GM23338 (cell line): ENCODE results near the gene SERPINI1. TPM values are rescaled to one million over a fixed set of nuclear protein-coding genes. Genes with fewer than 3 reads are reported as not detected.

Experiments used
- ATAC-seq: fragments of 200-7000 bp; cut with Tn5 transposase; 3 replicates; pipeline ENCODE4 v1.9.1; 2020
- DNase-seq: peaks from one replicate; pipeline ENCODE4 v3.0.0-alpha.2; 2015; ENCODE audit warnings: low spot score
- H2AFZ ChIP-seq: fragments of 200-600 bp; sonication (generic); 2 replicates; pipeline ENCODE4 v1.8.0; 2016; ENCODE audit warnings: antibody characterized with exemption, mild to moderate bottlenecking, moderate library complexity
- H3F3A ChIP-seq: fragments of 200-600 bp; sonication (generic); replicated peaks from 2 replicates; pipeline ENCODE4 v1.8.0; 2017; ENCODE audit warnings: antibody characterized with exemption, mixed run types, low read depth
- H3K27ac ChIP-seq: fragments of 200-600 bp; sonication (generic); 2 replicates; pipeline ENCODE4 v1.6.1; 2016; ENCODE audit warnings: low read depth
- H3K27me3 ChIP-seq: fragments of 200-600 bp; sonication (generic); 2 replicates; pipeline ENCODE4 v1.8.0; 2016; ENCODE audit warnings: mild to moderate bottlenecking, mixed run types, moderate library complexity; ENCODE audit not compliant: insufficient read depth
- H3K36me3 ChIP-seq: fragments of 200-600 bp; sonication (generic); 2 replicates; pipeline ENCODE4 v1.8.0; 2016; ENCODE audit warnings: mild to moderate bottlenecking; ENCODE audit not compliant: insufficient read depth
- H3K4me1 ChIP-seq: fragments of 200-600 bp; sonication (generic); 2 replicates; pipeline ENCODE4 v1.8.0; 2016; ENCODE audit warnings: mild to moderate bottlenecking, moderate library complexity; ENCODE audit not compliant: insufficient read depth
- H3K4me2 ChIP-seq: fragments of 200-600 bp; sonication (generic); 2 replicates; pipeline ENCODE4 v1.7.1; 2017; ENCODE audit warnings: mixed run types
- H3K4me3 ChIP-seq: fragments of 200-600 bp; sonication (generic); 2 replicates; pipeline ENCODE4 v1.6.1; 2016; ENCODE audit warnings: mixed run types
- H3K79me2 ChIP-seq: fragments of 200-600 bp; sonication (generic); replicated peaks from 2 replicates; pipeline ENCODE4 v1.8.0; 2017; ENCODE audit warnings: mild to moderate bottlenecking; ENCODE audit not compliant: insufficient read depth
- H3K9me2 ChIP-seq: fragments of 200-600 bp; sonication (generic); 2 replicates; pipeline ENCODE4 v1.8.0; 2017; ENCODE audit not compliant: insufficient read depth
- H4K20me1 ChIP-seq: fragments of 200-600 bp; sonication (generic); replicated peaks from 2 replicates; pipeline ENCODE4 v1.8.0; 2017; ENCODE audit warnings: mild to moderate bottlenecking; ENCODE audit not compliant: insufficient read depth
- H3K27ac Mint-ChIP-seq: 2 replicates; pipeline ENCODE4 v1.8.0; 2020; ENCODE audit warnings: inconsistent platforms, mild to moderate bottlenecking, moderate library complexity, mixed read lengths
- H3K27me3 Mint-ChIP-seq: 3 replicates; pipeline ENCODE4 v1.8.0; 2022; ENCODE audit warnings: low read depth, mild to moderate bottlenecking, moderate library complexity, mixed read lengths, inconsistent platforms; ENCODE audit not compliant: insufficient read depth, poor library complexity
- H3K36me3 Mint-ChIP-seq: 3 replicates; pipeline ENCODE4 v1.8.0; 2021; ENCODE audit warnings: low read depth, mild to moderate bottlenecking, inconsistent platforms, moderate library complexity, mixed read lengths
- H3K4me1 Mint-ChIP-seq: 3 replicates; pipeline ENCODE4 v1.8.0; 2020; ENCODE audit warnings: mild to moderate bottlenecking, inconsistent platforms, mixed read lengths
- H3K4me3 Mint-ChIP-seq: 3 replicates; pipeline ENCODE4 v1.8.0; 2021; ENCODE audit warnings: moderate library complexity, mild to moderate bottlenecking, inconsistent platforms, mixed read lengths
- H3K9me3 Mint-ChIP-seq: 3 replicates; pipeline ENCODE4 v1.8.0; 2020; ENCODE audit warnings: moderate library complexity, mild to moderate bottlenecking, inconsistent platforms, mixed read lengths
- CREB1 ChIP-seq: fragments of 250-450 bp; sonication (Bioruptor Pico); IDR thresholded peaks from 2 replicates; pipeline ENCODE4 v1.5.0; 2020; ENCODE audit warnings: low read depth, mild to moderate bottlenecking, moderate library complexity
- ZNF114 ChIP-seq: fragments of 250-450 bp; sonication (Bioruptor Pico); IDR thresholded peaks from 2 replicates; pipeline ENCODE4 v1.5.0; 2020; ENCODE audit warnings: mild to moderate bottlenecking, moderate library complexity
- polyA plus RNA-seq: library from polyadenylated mRNA; unstranded; fragments of >200 nt; fragmentation: Nextera tagmentation; extraction: Ambion mirVana; gene quantifications from 2 replicates; pipeline ENCODE4 v1.2.1, GENCODE V29; 2016
- total RNA-seq: library from RNA; depleted of rRNA; stranded (reverse); fragments of >200 nt; shearing (Covaris generic); gene quantifications from 2 replicates; pipeline ENCODE4 v1.2.3, GENCODE V29; 2014
- TF ChIP-seq, protein P1 (sequence below): fragments of 250-450 bp; sonication (Bioruptor Pico); IDR thresholded peaks from 2 replicates; pipeline ENCODE4 v1.5.0; 2020; ENCODE audit warnings: mild to moderate bottlenecking, moderate library complexity
- TF ChIP-seq, protein P2 (sequence below): IDR thresholded peaks from one replicate; pipeline ENCODE4 v1.6.1; 2018; ENCODE audit warnings: antibody characterized with exemption; ENCODE audit not compliant: unreplicated experiment
- TF ChIP-seq, protein P3 (sequence below): IDR thresholded peaks from 2 replicates; pipeline ENCODE4 v1.6.1; 2016; ENCODE audit warnings: antibody characterized with exemption
- TF ChIP-seq, protein P4 (sequence below), 2 experiments: fragments of 200-600 bp in 1 of 2; sonication (generic) in 1 of 2; conservative IDR thresholded peaks; 2 replicates each; pipeline versions ENCODE4 v1.5.1 to v1.6.1; 2016 to 2017; ENCODE audit warnings: antibody characterized with exemption in 2 of 2, low read depth in 2 of 2, mild to moderate bottlenecking in 2 of 2, moderate library complexity in 1 of 2

Gene SERPINI1
- total and polyA plus RNA-seq, 2 experiments from 2014 or later = 9.2 to 26.6 TPM

DNA sequence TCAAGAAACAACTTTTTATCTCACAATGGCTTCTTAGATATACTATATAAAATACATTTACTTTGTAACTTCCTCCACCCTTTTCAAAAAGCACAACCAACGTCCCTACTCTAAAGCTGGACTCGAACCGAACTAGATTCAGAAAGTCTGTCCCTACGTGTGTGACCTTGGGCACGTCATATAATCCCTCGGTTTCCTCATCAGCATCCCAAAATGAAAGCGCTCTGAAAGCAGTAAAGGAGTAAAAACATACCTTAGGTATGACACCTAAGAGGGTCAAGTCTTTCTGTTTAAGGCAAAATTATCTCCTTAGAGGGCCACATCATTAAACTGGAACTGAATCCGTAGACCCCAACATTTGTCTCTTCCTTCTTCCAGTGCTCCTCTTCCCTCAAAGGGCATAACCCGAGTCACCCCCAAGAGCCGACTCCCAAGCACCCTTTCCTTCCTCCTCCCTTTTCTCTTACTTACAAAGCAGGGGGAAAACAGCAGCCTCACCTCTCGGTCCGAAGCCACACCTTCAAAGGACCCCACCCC is 1.5 kb upstream of the SERPINI1 start:
- Mint-ChIP-seq H3K36me3 (no peaks in the 10 kb centered on the region), H3K4me1 (peaks cover 31% of the 10 kb centered on the region), H3K4me3 (no peak overlapping the region), H3K27ac (no peak overlapping the region), H3K27me3 (no peaks in the 10 kb centered on the region), H3K9me3 (no peaks in the 10 kb centered on the region)
- H3K27ac ChIP-seq = peak overlapping the region; percentile 92
- peaks cover 80% of the 10 kb centered on the region for H3K79me2 ChIP-seq
- no peaks in the 10 kb centered on the region for H3K9me2 ChIP-seq
- H2AFZ ChIP-seq = no peak overlapping the region
- TF ChIP-seq, protein P1, sequence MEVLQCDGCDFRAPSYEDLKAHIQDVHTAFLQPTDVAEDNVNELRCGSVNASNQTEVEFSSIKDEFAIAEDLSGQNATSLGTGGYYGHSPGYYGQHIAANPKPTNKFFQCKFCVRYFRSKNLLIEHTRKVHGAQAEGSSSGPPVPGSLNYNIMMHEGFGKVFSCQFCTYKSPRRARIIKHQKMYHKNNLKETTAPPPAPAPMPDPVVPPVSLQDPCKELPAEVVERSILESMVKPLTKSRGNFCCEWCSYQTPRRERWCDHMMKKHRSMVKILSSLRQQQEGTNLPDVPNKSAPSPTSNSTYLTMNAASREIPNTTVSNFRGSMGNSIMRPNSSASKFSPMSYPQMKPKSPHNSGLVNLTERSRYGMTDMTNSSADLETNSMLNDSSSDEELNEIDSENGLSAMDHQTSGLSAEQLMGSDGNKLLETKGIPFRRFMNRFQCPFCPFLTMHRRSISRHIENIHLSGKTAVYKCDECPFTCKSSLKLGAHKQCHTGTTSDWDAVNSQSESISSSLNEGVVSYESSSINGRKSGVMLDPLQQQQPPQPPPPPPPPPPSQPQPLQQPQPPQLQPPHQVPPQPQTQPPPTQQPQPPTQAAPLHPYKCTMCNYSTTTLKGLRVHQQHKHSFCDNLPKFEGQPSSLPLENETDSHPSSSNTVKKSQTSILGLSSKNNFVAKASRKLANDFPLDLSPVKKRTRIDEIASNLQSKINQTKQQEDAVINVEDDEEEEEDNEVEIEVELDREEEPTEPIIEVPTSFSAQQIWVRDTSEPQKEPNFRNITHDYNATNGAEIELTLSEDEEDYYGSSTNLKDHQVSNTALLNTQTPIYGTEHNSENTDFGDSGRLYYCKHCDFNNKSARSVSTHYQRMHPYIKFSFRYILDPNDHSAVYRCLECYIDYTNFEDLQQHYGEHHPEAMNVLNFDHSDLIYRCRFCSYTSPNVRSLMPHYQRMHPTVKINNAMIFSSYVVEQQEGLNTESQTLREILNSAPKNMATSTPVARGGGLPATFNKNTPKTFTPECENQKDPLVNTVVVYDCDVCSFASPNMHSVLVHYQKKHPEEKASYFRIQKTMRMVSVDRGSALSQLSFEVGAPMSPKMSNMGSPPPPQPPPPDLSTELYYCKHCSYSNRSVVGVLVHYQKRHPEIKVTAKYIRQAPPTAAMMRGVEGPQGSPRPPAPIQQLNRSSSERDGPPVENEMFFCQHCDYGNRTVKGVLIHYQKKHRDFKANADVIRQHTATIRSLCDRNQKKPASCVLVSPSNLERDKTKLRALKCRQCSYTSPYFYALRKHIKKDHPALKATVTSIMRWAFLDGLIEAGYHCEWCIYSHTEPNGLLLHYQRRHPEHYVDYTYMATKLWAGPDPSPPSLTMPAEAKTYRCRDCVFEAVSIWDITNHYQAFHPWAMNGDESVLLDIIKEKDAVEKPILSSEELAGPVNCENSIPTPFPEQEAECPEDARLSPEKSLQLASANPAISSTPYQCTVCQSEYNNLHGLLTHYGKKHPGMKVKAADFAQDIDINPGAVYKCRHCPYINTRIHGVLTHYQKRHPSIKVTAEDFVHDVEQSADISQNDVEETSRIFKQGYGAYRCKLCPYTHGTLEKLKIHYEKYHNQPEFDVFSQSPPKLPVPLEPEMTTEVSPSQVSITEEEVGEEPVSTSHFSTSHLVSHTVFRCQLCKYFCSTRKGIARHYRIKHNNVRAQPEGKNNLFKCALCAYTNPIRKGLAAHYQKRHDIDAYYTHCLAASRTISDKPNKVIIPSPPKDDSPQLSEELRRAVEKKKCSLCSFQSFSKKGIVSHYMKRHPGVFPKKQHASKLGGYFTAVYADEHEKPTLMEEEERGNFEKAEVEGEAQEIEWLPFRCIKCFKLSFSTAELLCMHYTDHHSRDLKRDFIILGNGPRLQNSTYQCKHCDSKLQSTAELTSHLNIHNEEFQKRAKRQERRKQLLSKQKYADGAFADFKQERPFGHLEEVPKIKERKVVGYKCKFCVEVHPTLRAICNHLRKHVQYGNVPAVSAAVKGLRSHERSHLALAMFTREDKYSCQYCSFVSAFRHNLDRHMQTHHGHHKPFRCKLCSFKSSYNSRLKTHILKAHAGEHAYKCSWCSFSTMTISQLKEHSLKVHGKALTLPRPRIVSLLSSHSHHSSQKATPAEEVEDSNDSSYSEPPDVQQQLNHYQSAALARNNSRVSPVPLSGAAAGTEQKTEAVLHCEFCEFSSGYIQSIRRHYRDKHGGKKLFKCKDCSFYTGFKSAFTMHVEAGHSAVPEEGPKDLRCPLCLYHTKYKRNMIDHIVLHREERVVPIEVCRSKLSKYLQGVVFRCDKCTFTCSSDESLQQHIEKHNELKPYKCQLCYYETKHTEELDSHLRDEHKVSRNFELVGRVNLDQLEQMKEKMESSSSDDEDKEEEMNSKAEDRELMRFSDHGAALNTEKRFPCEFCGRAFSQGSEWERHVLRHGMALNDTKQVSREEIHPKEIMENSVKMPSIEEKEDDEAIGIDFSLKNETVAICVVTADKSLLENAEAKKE (CRISPR knock-in tag) = no peak
- TF ChIP-seq CREB1 (CRISPR knock-in tag) = 0 out of 2 replicates have a peak, but pooled peaks have one; percentile 33
- no peaks in the 10 kb centered on the region for H3K36me3 ChIP-seq
- ATAC-seq (no peak), DNase-seq (no peak)
- no peaks in the 10 kb centered on the region; the same call in 1 of the 2 replicates for H3F3A ChIP-seq
- H3K4me2 ChIP-seq = peak overlapping the region; percentile 82
- peaks cover 21% of the 10 kb centered on the region for H4K20me1 ChIP-seq
- H3K4me3 ChIP-seq = peak overlapping the region; percentile 73
- no peaks in the 10 kb centered on the region for H3K27me3 ChIP-seq
- H3K4me1 ChIP-seq = peaks cover 38% of the 10 kb centered on the region

DNA sequence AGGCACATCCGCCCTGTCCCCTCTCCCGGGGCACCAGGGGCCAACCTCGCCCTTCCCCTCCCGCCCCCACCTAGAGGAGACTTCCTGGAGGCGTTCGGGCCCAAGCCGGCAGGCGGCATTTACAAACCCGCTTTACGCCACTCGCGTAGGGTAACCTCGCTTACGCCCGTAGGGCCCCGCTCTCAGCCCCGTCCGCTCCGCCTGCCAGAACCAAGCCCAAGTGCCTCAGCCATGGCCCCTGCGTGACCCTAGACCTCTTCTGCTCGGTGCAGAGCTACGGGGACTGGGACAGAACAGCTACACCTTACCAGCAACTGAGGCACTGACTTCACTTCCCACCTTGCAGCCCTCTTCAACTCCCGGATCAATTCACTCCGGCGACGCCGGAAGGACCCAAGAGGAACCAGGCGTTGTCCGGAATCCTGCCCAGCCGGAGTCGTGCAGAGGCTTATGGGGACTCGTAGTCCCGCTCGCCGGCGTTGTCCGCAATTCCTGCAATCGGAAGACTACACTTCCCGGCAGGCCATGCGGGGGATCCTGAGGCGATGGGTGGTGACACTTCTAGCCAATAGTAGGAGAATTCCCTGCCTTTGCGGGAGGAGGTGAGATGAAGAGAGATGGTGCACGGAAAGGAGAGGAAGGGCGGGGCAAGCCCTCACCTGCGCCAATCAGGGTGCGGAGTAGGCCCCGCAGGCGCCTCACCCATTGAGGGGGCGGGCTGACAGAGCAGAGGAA is 856 bp upstream of the SERPINI1 start, which contains the start of gene PDCD10:
PDCD10 (minus strand) TSS at position 395 of the 735 bp plus-strand sequence. CDS start 14,735 bp downstream, outside the sequence.
- ATAC-seq = peak; percentile 86
- Histone ChIP-seq H3K36me3 (no peaks in the 10 kb centered on the region), H3K4me1 (peaks cover 33% of the 10 kb centered on the region), H3K27me3 (no peaks in the 10 kb centered on the region), H3K9me2 (no peaks in the 10 kb centered on the region), H3K79me2 (peaks cover 80% of the 10 kb centered on the region), H3K4me3 (peak within 1 kb of the TSS; percentile 82), H2AFZ (peak within 1 kb of the TSS; percentile 92), H3K27ac (peak within 1 kb of the TSS; percentile 92), H4K20me1 (peaks cover 16% of the 10 kb centered on the region), H3F3A (no peaks in the 10 kb centered on the region; the same call in 1 of the 2 replicates), H3K4me2 (peak within 1 kb of the TSS; percentile 90)
- H3K4me1 Mint-ChIP-seq = peaks cover 29% of the 10 kb centered on the region
- H3K27me3 Mint-ChIP-seq = no peaks in the 10 kb centered on the region
- H3K9me3 Mint-ChIP-seq = no peaks in the 10 kb centered on the region
- no peak within 1 kb of the TSS for H3K4me3 Mint-ChIP-seq
- H3K27ac Mint-ChIP-seq = no peak within 1 kb of the TSS
- H3K36me3 Mint-ChIP-seq = no peaks in the 10 kb centered on the region
- DNase-seq = peak; percentile 100
- TF ChIP-seq, protein P2, sequence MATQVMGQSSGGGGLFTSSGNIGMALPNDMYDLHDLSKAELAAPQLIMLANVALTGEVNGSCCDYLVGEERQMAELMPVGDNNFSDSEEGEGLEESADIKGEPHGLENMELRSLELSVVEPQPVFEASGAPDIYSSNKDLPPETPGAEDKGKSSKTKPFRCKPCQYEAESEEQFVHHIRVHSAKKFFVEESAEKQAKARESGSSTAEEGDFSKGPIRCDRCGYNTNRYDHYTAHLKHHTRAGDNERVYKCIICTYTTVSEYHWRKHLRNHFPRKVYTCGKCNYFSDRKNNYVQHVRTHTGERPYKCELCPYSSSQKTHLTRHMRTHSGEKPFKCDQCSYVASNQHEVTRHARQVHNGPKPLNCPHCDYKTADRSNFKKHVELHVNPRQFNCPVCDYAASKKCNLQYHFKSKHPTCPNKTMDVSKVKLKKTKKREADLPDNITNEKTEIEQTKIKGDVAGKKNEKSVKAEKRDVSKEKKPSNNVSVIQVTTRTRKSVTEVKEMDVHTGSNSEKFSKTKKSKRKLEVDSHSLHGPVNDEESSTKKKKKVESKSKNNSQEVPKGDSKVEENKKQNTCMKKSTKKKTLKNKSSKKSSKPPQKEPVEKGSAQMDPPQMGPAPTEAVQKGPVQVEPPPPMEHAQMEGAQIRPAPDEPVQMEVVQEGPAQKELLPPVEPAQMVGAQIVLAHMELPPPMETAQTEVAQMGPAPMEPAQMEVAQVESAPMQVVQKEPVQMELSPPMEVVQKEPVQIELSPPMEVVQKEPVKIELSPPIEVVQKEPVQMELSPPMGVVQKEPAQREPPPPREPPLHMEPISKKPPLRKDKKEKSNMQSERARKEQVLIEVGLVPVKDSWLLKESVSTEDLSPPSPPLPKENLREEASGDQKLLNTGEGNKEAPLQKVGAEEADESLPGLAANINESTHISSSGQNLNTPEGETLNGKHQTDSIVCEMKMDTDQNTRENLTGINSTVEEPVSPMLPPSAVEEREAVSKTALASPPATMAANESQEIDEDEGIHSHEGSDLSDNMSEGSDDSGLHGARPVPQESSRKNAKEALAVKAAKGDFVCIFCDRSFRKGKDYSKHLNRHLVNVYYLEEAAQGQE = no peak
- TF ChIP-seq, protein P3, sequence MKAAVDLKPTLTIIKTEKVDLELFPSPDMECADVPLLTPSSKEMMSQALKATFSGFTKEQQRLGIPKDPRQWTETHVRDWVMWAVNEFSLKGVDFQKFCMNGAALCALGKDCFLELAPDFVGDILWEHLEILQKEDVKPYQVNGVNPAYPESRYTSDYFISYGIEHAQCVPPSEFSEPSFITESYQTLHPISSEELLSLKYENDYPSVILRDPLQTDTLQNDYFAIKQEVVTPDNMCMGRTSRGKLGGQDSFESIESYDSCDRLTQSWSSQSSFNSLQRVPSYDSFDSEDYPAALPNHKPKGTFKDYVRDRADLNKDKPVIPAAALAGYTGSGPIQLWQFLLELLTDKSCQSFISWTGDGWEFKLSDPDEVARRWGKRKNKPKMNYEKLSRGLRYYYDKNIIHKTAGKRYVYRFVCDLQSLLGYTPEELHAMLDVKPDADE = peak; percentile 93
- no peak for TF ChIP-seq ZNF114 (CRISPR knock-in tag)
- TF ChIP-seq, protein P4, sequence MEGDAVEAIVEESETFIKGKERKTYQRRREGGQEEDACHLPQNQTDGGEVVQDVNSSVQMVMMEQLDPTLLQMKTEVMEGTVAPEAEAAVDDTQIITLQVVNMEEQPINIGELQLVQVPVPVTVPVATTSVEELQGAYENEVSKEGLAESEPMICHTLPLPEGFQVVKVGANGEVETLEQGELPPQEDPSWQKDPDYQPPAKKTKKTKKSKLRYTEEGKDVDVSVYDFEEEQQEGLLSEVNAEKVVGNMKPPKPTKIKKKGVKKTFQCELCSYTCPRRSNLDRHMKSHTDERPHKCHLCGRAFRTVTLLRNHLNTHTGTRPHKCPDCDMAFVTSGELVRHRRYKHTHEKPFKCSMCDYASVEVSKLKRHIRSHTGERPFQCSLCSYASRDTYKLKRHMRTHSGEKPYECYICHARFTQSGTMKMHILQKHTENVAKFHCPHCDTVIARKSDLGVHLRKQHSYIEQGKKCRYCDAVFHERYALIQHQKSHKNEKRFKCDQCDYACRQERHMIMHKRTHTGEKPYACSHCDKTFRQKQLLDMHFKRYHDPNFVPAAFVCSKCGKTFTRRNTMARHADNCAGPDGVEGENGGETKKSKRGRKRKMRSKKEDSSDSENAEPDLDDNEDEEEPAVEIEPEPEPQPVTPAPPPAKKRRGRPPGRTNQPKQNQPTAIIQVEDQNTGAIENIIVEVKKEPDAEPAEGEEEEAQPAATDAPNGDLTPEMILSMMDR (conservative IDR thresholded peaks at IDR 0.05; ENCODE audit: low read depth in 2 of 2) = no peak
